HepG2 (cell line): ENCODE results near the gene CTDSP2. TPM values are rescaled to one million over a fixed set of nuclear protein-coding genes. Genes with fewer than 3 reads are reported as not detected.

Experiments
- ATAC-seq: fragments of 200-7000 bp; cut with Tn5 transposase; 3 replicates; pipeline ENCODE4 v1.9.1; 2020; ENCODE audit warnings: mild to moderate bottlenecking, moderate library complexity
- BruUV-seq: library from RNA; stranded (reverse); fragments of 400-500 nt; replicated peaks from 2 replicates; lab custom pipeline; 2021; lab: Mats Ljungman, UMichigan
- CTCF ChIA-PET: fragments of 300-600 bp; formaldehyde crosslinking; extraction: SDS; loops from one replicate; lab custom pipeline; 2021; ENCODE audit warnings: low total read pairs, inconsistent platforms, low intra/inter-chr PET ratio; lab: Yijun Ruan, JAX
- POLR2A ChIA-PET: fragments of 350-600 bp; sonication (Branson Sonifier 250); formaldehyde crosslinking; loops from one replicate; lab custom pipeline; 2020; ENCODE audit warnings: antibody characterized with exemption, inconsistent platforms; lab: Yijun Ruan, JAX
- DNase-seq: peaks from one replicate; pipeline ENCODE4 v3.0.0-alpha.2; 2015; ENCODE audit warnings: low spot score
- FAIRE-seq: peaks from 3 replicates; lab custom pipeline; 2011; peaks lifted over from hg19 to GRCh38; lab: Jason Lieb, UNC
- H2AFZ ChIP-seq: one replicate; pipeline ENCODE4 v1.6.1; 2011; ENCODE audit warnings: low read length, inconsistent platforms
- H3K27ac ChIP-seq: fragments of 300-600 bp; 3 replicates; pipeline ENCODE4 v1.8.0; 2011; ENCODE audit warnings: mixed run types, mild to moderate bottlenecking, mixed read lengths, low read length, inconsistent platforms; ENCODE audit not compliant: insufficient read depth; ENCODE audit errors: extremely low read length
- H3K27me3 ChIP-seq, 2 experiments: fragments of 200-600 bp in 1 of 2; 2 replicates in 1 of 2; 3 replicates in 1 of 2; pipeline versions ENCODE4 v1.6.0 to v1.8.0; 2011; ENCODE audit warnings: low read length in 2 of 2, mild to moderate bottlenecking in 2 of 2, moderate library complexity in 2 of 2, inconsistent platforms in 1 of 2; ENCODE audit not compliant: insufficient read depth in 2 of 2, control insufficient read depth in 1 of 2
- H3K36me3 ChIP-seq, 2 experiments: fragments of 200-600 bp in 1 of 2; replicated peaks in 1 of 2; 2 replicates in 1 of 2; 3 replicates in 1 of 2; pipeline versions ENCODE4 v1.5.1 to v1.8.0; 2011; ENCODE audit warnings: low read length in 2 of 2, inconsistent platforms in 1 of 2; ENCODE audit not compliant: insufficient read depth in 2 of 2, control insufficient read depth in 1 of 2
- H3K4me1 ChIP-seq: 2 replicates; pipeline ENCODE4 v1.5.1; 2012; ENCODE audit warnings: low read length, inconsistent platforms; ENCODE audit not compliant: insufficient read depth
- H3K4me2 ChIP-seq: 2 replicates; pipeline ENCODE4 v1.6.0; 2011; ENCODE audit warnings: low read depth, low read length, inconsistent platforms
- H3K4me3 ChIP-seq, 3 experiments: fragments of 200-600 bp in 1 of 3; sonication (generic), shearing (Covaris generic) in 1 of 3; replicated peaks in 1 of 3; 2 replicates each; pipeline ENCODE4 v1.5.1; 2011 to 2016; ENCODE audit warnings: low read length in 3 of 3, inconsistent platforms in 2 of 3, low read depth in 2 of 3, mild to moderate bottlenecking in 2 of 3, control low read depth in 1 of 3, mixed read lengths in 1 of 3; ENCODE audit not compliant: insufficient read depth in 1 of 3
- H3K79me2 ChIP-seq: one replicate; pipeline ENCODE4 v1.6.1; 2011; ENCODE audit warnings: low read length, inconsistent platforms; ENCODE audit not compliant: insufficient read depth
- H3K9ac ChIP-seq: 2 replicates; pipeline ENCODE4 v1.6.0; 2011; ENCODE audit warnings: mild to moderate bottlenecking, low read depth, low read length, inconsistent platforms; ENCODE audit not compliant: insufficient read depth
- H3K9me3 ChIP-seq: 2 replicates; pipeline ENCODE4 v1.5.1; 2012; ENCODE audit warnings: mild to moderate bottlenecking, low read length
- H4K20me1 ChIP-seq: 2 replicates; pipeline ENCODE4 v1.6.0; 2011; ENCODE audit warnings: inconsistent platforms, mild to moderate bottlenecking, low read length, moderate library complexity; ENCODE audit not compliant: insufficient read depth
- ATF7 ChIP-seq, 2 experiments: fragments of 450-650 bp in 1 of 2; sonication (generic) in 1 of 2; formaldehyde crosslinking in 1 of 2; IDR thresholded peaks; 2 replicates each; pipeline versions ENCODE4 v1.4.0 to v1.6.1; 2016 to 2020; ENCODE audit warnings: antibody characterized with exemption in 1 of 2, mild to moderate bottlenecking in 1 of 2, missing genetic modification reagents in 1 of 2
- KLF9 ChIP-seq: IDR thresholded peaks from 2 replicates; pipeline ENCODE4 v1.6.1; 2016; ENCODE audit warnings: low read depth
- PHF21A ChIP-seq: sonication (generic); formaldehyde crosslinking; IDR thresholded peaks from 2 replicates; pipeline ENCODE4 v1.5.0; 2020; ENCODE audit warnings: mild to moderate bottlenecking, missing genetic modification reagents
- RARG ChIP-seq: sonication (generic); formaldehyde crosslinking; IDR thresholded peaks from 2 replicates; pipeline ENCODE4 v1.4.0; 2020; ENCODE audit warnings: low read depth, mild to moderate bottlenecking, missing genetic modification reagents
- SNAPC4 ChIP-seq: sonication (generic); formaldehyde crosslinking; IDR thresholded peaks from 2 replicates; pipeline ENCODE4 v1.4.0; 2020; ENCODE audit warnings: mild to moderate bottlenecking, missing genetic modification reagents
- TBP ChIP-seq: sonication (generic); formaldehyde crosslinking; IDR thresholded peaks from 2 replicates; pipeline ENCODE4 v1.5.0; 2020; ENCODE audit warnings: missing genetic modification reagents
- ZBTB42 ChIP-seq: sonication (generic); formaldehyde crosslinking; IDR thresholded peaks from 2 replicates; pipeline ENCODE4 v1.5.0; 2020; ENCODE audit warnings: mild to moderate bottlenecking, missing genetic modification reagents
- ZMAT3 ChIP-seq: sonication (generic); formaldehyde crosslinking; conservative IDR thresholded peaks from 2 replicates; pipeline ENCODE4 v1.7.0; 2021; ENCODE audit warnings: missing genetic modification reagents
- ZNF431 ChIP-seq: sonication (generic); formaldehyde crosslinking; IDR thresholded peaks from 2 replicates; pipeline ENCODE4 v1.9.0; 2022; ENCODE audit warnings: missing genetic modification reagents, low read depth, mild to moderate bottlenecking, borderline replicate concordance
- ZNF598 ChIP-seq: sonication (generic); formaldehyde crosslinking; IDR thresholded peaks from 2 replicates; pipeline ENCODE4 v1.5.1; 2020; ENCODE audit warnings: mild to moderate bottlenecking, missing genetic modification reagents, borderline replicate concordance
- ZSCAN25 ChIP-seq: sonication (generic); formaldehyde crosslinking; IDR thresholded peaks from 2 replicates; pipeline ENCODE4 v1.8.0; 2022; ENCODE audit warnings: mild to moderate bottlenecking, missing genetic modification reagents
- ZSCAN5A ChIP-seq: sonication (generic); formaldehyde crosslinking; IDR thresholded peaks from 2 replicates; pipeline ENCODE4 v1.8.0; 2022; ENCODE audit warnings: mild to moderate bottlenecking, missing genetic modification reagents, borderline replicate concordance
- WGBS: methylation state at CpG from one replicate; pipeline ENCODE4 v1.1.6; 2017; ENCODE audit warnings: low lambda C conversion rate; 5-methylcytosine and 5-hydroxymethylcytosine counted together
- in situ Hi-C: cut with HindIII; loops from 2 replicates; pipeline ENCODE4 v1.10.0; 2017; ENCODE audit warnings: low pct_unique_long_range_greater_than_20kb; ENCODE audit not compliant: extremely low pct_ligation_motif_present
- intact Hi-C: fragments of 100-400 bp; cut with micrococcal nuclease; formaldehyde crosslinking; loops from one replicate; pipeline ENCODE4 v1.10.0; 2022; ENCODE audit not compliant: unreplicated experiment
- polyA plus RNA-seq, 8 experiments: library from polyadenylated mRNA; depleted of rRNA in 3 of 8; stranded (reverse) in 7 of 8; unstranded in 1 of 8; fragments of >200 nt; fragmentation: Illumina TruSeq in 4 of 8; extraction: Trizol in 4 of 8; gene quantifications; 2 replicates each; pipeline versions ENCODE4 v1.2.1 to v1.2.3, GENCODE V29; 2011 to 2016; ENCODE audit warnings: low read depth in 4 of 8, missing spikeins in 1 of 8, mixed read lengths in 1 of 8; ENCODE audit not compliant: insufficient read depth in 1 of 8
- total RNA-seq, 5 experiments: library from RNA; depleted of rRNA; stranded (reverse); fragments of >200 nt; fragmentation: Illumina TruSeq; extraction: Trizol; gene quantifications; 2 replicates each; pipeline ENCODE4 v1.2.3, GENCODE V29; 2016; ENCODE audit warnings: low read depth in 1 of 5

Gene CTDSP2
- total and polyA plus RNA-seq, 2 of the 13 experiments (the other 11 are each of a cell fraction or from before 2014, with no cell fraction given) = 38.1 to 82.5 TPM

- FAIRE-seq = peak; percentile 88
- Histone ChIP-seq H3K36me3 (peaks cover 16 to 18% of the 10 kb centered on the region in 2 experiments), H3K4me2 (peak overlapping the region; percentile 96), H3K27me3 (no peaks in the 10 kb centered on the region; a peak in 1 of 5 replicates), H3K4me3 (peak overlapping the region; percentile 77 to 89 (median 78)), H3K79me2 (peaks cover 17% of the 10 kb centered on the region), H4K20me1 (no peaks in the 10 kb centered on the region), H3K4me1 (peaks cover 26% of the 10 kb centered on the region), H3K9ac (peak overlapping the region; percentile 94), H3K27ac (peak overlapping the region; percentile 97), H3K9me3 (no peaks in the 10 kb centered on the region), H2AFZ (no peak overlapping the region)
- intact Hi-C loops = loop anchor here (5.0 kb wide), 1 partner anchor 71 kb away; no protein-coding TSS in a partner anchor
- ATAC-seq = peak; percentile 70
- TSS peak; percentile 77 for BruUV-seq
- in situ Hi-C loops = no loop called here
- ChIA-PET CTCF (no interaction called here), POLR2A (interaction anchor here (0.6 to 1.8 kb wide), 11 partner anchors 11 to 124 kb away, joined by 3 to 15 read pairs (median 6); partner anchors contain the start of genes CDK4, MARCHF9, TSFM and TSPAN31)
- TF ChIP-seq ZNF431 (CRISPR knock-in tag) (0 out of 2 replicates have a peak, but pooled peaks have one; percentile 3), TBP (0 out of 2 replicates have a peak, but pooled peaks have one; percentile 16), RARG (0 out of 2 replicates have a peak, but pooled peaks have one; percentile 49), ATF7 (IDR thresholded peaks at IDR 0.05) (peak; percentile 98), ATF7 (CRISPR knock-in tag; IDR thresholded peaks at IDR 0.05) (no peak), ZSCAN25 (CRISPR knock-in tag) (no peak), ZMAT3 (CRISPR knock-in tag) (no peak), SNAPC4 (CRISPR knock-in tag) (0 out of 2 replicates have a peak, but pooled peaks have one; percentile 0), PHF21A (CRISPR knock-in tag) (no peak), ZNF598 (CRISPR knock-in tag) (0 out of 2 replicates have a peak, but pooled peaks have one; percentile 2), ZBTB42 (CRISPR knock-in tag) (0 out of 2 replicates have a peak, but pooled peaks have one; percentile 13), KLF9 (CRISPR knock-in tag) (peak; percentile 97), ZSCAN5A (CRISPR knock-in tag) (no peak)
- peak; percentile 87 for DNase-seq
- WGBS = 2% methylated on average over 16 of the region's 16 CpGs
These were observed 75.2 kb downstream of the CTDSP2 start for GRCh38 chr12:57771236-57771872.
